WTC11 (cell line): Measurements from ENCODE around the gene PFKP.

Experiments
- ARID4B ChIP-seq: sonication (generic); formaldehyde crosslinking; IDR thresholded peaks from 2 replicates; pipeline ENCODE4 v1.8.0; 2023; ENCODE audit warnings: missing genetic modification reagents, mild to moderate bottlenecking, borderline replicate concordance
- CDX4 ChIP-seq: fragments of 250-450 bp; sonication (Bioruptor Pico); IDR thresholded peaks from 2 replicates; pipeline ENCODE4 v1.9.0; 2021; ENCODE audit warnings: moderate library complexity, mild to moderate bottlenecking, inconsistent platforms, borderline replicate concordance
- ELF4 ChIP-seq: sonication (generic); formaldehyde crosslinking; IDR thresholded peaks from 2 replicates; pipeline ENCODE4 v1.8.1; 2022; ENCODE audit warnings: low read depth, mild to moderate bottlenecking, moderate library complexity, missing genetic modification reagents
- NFE2L1 ChIP-seq: sonication (generic); formaldehyde crosslinking; IDR thresholded peaks from 2 replicates; pipeline ENCODE4 v1.8.1; 2023; ENCODE audit warnings: missing genetic modification reagents
- OVOL2 ChIP-seq: fragments of 250-450 bp; sonication (Bioruptor Pico); IDR thresholded peaks from 2 replicates; pipeline ENCODE4 v1.9.0; 2021; ENCODE audit warnings: mild to moderate bottlenecking, borderline replicate concordance
- TF ChIP-seq, protein P1 (sequence below): sonication (generic); formaldehyde crosslinking; IDR thresholded peaks from 2 replicates; pipeline ENCODE4 v1.8.1; 2022; ENCODE audit warnings: low read depth, missing genetic modification reagents, borderline replicate concordance
- TF ChIP-seq, protein P2 (sequence below): sonication (generic); formaldehyde crosslinking; IDR thresholded peaks from 2 replicates; pipeline ENCODE4 v1.8.0; 2023; ENCODE audit warnings: missing genetic modification reagents
- TF ChIP-seq, protein P3 (sequence below): fragments of 200-600 bp; IDR thresholded peaks from 2 replicates; pipeline ENCODE4 v1.8.0; 2022; ENCODE audit warnings: antibody characterized with exemption
- TF ChIP-seq, protein P4 (sequence below): sonication (generic); formaldehyde crosslinking; IDR thresholded peaks from 2 replicates; pipeline ENCODE4 v1.8.0; 2022; ENCODE audit warnings: mild to moderate bottlenecking, missing genetic modification reagents
- TF ChIP-seq, protein P5 (sequence below): sonication (generic); formaldehyde crosslinking; IDR thresholded peaks from 2 replicates; pipeline ENCODE4 v1.8.0; 2022; ENCODE audit warnings: mild to moderate bottlenecking, missing genetic modification reagents

DNA sequence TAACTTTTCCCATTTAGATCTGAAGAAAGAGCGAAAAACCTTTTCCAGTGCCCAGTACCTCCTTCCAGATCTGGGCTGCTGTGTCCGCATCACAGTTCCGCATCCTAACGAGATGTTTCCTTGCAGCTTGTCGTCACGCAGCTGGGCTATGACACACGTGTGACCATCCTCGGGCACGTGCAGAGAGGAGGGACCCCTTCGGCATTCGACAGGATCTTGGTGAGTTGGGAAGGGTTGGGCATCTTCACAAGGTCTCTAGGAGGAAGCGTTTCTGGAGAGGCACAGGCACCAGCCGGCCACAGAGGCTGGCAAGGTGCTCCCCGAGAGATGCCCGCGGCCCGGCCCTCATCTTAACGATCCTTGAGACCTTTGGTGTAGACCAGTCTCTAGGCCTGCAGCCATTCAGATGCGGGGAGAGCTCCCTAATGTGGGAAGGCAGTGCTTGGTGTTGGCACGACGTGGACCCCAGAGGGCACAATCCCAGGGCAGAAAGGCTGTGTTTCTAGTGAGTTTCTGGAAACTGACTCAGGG is 41.3 kb downstream of the PFKP start:
- TF ChIP-seq, protein P1, sequence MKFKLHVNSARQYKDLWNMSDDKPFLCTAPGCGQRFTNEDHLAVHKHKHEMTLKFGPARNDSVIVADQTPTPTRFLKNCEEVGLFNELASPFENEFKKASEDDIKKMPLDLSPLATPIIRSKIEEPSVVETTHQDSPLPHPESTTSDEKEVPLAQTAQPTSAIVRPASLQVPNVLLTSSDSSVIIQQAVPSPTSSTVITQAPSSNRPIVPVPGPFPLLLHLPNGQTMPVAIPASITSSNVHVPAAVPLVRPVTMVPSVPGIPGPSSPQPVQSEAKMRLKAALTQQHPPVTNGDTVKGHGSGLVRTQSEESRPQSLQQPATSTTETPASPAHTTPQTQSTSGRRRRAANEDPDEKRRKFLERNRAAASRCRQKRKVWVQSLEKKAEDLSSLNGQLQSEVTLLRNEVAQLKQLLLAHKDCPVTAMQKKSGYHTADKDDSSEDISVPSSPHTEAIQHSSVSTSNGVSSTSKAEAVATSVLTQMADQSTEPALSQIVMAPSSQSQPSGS: no peak
- TF ChIP-seq, protein P2, sequence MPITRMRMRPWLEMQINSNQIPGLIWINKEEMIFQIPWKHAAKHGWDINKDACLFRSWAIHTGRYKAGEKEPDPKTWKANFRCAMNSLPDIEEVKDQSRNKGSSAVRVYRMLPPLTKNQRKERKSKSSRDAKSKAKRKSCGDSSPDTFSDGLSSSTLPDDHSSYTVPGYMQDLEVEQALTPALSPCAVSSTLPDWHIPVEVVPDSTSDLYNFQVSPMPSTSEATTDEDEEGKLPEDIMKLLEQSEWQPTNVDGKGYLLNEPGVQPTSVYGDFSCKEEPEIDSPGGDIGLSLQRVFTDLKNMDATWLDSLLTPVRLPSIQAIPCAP (CRISPR knock-in tag): no peak
- TF ChIP-seq NFE2L1 (CRISPR knock-in tag) (no peak), ARID4B (CRISPR knock-in tag) (no peak), OVOL2 (CRISPR knock-in tag) (no peak), ELF4 (CRISPR knock-in tag) (no peak), CDX4 (CRISPR knock-in tag) (no peak)
- TF ChIP-seq, protein P3, sequence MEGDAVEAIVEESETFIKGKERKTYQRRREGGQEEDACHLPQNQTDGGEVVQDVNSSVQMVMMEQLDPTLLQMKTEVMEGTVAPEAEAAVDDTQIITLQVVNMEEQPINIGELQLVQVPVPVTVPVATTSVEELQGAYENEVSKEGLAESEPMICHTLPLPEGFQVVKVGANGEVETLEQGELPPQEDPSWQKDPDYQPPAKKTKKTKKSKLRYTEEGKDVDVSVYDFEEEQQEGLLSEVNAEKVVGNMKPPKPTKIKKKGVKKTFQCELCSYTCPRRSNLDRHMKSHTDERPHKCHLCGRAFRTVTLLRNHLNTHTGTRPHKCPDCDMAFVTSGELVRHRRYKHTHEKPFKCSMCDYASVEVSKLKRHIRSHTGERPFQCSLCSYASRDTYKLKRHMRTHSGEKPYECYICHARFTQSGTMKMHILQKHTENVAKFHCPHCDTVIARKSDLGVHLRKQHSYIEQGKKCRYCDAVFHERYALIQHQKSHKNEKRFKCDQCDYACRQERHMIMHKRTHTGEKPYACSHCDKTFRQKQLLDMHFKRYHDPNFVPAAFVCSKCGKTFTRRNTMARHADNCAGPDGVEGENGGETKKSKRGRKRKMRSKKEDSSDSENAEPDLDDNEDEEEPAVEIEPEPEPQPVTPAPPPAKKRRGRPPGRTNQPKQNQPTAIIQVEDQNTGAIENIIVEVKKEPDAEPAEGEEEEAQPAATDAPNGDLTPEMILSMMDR: no peak
- TF ChIP-seq, protein P4, sequence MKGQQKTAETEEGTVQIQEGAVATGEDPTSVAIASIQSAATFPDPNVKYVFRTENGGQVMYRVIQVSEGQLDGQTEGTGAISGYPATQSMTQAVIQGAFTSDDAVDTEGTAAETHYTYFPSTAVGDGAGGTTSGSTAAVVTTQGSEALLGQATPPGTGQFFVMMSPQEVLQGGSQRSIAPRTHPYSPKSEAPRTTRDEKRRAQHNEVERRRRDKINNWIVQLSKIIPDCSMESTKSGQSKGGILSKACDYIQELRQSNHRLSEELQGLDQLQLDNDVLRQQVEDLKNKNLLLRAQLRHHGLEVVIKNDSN (CRISPR knock-in tag): no peak
- TF ChIP-seq, protein P5, sequence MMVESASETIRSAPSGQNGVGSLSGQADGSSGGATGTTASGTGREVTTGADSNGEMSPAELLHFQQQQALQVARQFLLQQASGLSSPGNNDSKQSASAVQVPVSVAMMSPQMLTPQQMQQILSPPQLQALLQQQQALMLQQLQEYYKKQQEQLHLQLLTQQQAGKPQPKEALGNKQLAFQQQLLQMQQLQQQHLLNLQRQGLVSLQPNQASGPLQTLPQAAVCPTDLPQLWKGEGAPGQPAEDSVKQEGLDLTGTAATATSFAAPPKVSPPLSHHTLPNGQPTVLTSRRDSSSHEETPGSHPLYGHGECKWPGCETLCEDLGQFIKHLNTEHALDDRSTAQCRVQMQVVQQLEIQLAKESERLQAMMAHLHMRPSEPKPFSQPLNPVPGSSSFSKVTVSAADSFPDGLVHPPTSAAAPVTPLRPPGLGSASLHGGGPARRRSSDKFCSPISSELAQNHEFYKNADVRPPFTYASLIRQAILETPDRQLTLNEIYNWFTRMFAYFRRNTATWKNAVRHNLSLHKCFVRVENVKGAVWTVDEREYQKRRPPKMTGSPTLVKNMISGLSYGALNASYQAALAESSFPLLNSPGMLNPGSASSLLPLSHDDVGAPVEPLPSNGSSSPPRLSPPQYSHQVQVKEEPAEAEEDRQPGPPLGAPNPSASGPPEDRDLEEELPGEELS (CRISPR knock-in tag): no peak
